Retinal pigment epithelial cell (primary cell): ENCODE results near the gene MIOX.

Experiments used
- DNase-seq: peaks from one replicate; pipeline ENCODE4 v3.0.0-alpha.2; 2010; ENCODE audit warnings: low read depth
- H3K4me3 ChIP-seq: 2 replicates; pipeline ENCODE4 v1.5.1; 2011; ENCODE audit warnings: mild to moderate bottlenecking, low read length, control low read depth, moderate library complexity
- TF ChIP-seq, protein P1 (sequence below): conservative IDR thresholded peaks from 2 replicates; pipeline ENCODE4 v1.5.1; 2011; ENCODE audit warnings: low read depth, low read length, control low read depth, inconsistent platforms

MIOX gene

DNA sequence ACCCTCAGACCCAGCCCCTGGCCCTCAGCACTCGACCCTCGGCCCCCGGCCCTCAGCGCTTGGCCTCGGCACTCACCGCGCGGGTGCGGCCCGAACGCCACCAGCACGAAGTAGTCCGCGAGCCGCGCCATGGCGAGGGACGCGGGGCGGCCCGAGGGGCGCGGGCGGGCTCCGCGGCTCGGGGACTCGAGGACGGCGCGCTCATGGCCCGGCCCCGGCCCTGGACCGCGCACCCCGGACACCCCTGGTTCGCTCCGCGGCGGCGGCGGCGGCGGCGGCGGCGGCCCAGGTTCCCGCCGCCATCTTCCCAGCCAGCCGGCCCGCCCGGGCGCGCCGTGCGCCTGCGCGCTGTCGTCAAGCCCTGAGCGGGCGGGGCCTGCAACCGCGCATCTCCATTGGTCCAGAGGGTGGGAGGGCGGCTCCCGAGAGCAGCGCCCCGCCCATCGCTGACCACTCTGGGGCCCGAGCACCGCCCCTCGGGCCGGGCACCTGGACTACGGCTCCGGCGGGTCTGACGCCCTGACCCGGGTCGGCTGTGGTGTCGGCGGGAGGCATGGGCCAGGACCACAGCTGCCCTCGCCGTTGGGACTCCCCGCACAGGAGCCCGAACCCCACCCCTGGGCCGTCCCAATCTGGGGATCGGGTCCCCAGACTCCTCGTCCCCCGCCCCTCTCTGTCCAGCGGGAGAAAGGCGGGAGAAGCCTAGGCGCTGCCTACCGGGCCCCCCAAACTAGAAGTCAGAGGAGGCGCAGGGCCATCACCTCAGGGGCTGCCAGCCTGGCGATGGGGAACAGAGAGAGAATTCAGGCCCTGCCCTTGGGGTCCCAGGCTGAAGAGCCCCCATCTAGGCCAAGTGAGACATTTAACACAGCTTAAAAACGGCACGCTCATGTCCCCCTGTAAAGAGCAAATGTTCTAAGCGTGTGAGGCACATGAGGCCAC, 11.7 kb upstream of the MIOX start, which contains the start of gene SBF1:
Gene SBF1, minus strand, starts transcription at position 326 of the 942 bp plus-strand sequence. Its CDS starts 195 bp downstream, at position 131.
- H3K4me3 ChIP-seq = peak within 1 kb of the TSS; percentile 63
- DNase-seq = peak; percentile 52
- TF ChIP-seq, protein P1, sequence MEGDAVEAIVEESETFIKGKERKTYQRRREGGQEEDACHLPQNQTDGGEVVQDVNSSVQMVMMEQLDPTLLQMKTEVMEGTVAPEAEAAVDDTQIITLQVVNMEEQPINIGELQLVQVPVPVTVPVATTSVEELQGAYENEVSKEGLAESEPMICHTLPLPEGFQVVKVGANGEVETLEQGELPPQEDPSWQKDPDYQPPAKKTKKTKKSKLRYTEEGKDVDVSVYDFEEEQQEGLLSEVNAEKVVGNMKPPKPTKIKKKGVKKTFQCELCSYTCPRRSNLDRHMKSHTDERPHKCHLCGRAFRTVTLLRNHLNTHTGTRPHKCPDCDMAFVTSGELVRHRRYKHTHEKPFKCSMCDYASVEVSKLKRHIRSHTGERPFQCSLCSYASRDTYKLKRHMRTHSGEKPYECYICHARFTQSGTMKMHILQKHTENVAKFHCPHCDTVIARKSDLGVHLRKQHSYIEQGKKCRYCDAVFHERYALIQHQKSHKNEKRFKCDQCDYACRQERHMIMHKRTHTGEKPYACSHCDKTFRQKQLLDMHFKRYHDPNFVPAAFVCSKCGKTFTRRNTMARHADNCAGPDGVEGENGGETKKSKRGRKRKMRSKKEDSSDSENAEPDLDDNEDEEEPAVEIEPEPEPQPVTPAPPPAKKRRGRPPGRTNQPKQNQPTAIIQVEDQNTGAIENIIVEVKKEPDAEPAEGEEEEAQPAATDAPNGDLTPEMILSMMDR = no peak

DNA sequence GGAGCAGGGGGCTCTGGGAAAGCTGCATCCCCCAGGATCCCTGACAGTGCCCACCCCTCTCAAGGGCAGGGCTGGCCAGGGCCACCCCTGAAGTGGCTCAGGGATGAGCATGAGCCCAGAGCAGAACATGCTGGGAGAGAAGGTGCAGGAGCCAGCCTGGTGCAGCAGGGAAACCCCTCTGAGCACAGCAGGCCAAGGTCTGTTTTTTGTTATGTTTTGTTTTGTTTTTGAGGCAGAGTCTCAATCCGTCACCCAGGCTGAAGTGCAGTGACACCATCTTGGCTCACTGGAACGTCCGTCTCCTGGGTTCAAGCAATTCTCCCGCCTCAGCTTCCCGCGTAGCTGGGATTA, 11.0 kb upstream of the MIOX start:
- H3K4me3 ChIP-seq = no peak overlapping the region
- no peak for DNase-seq
- TF ChIP-seq, protein P1 = no peak

DNA sequence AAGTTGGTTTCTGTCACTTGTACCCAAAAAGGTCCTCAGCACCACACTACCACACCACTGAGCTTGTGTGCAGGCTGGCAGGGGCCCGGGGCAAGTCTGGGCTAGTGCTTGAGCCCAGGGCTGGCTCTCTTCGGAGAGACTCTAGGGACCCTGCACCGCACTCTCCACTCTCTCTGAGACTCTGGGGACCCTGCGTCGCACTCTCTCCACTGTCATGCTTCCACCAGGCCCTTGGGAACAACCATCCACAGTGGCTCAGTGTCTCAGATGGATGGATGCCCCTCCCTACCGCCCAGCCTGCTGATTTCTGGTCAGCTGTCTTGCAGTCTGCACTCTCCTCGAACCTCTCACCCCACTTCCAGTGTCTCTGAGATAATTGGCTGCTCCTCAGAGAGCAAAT, 9.8 kb upstream of the MIOX start:
- TF ChIP-seq, protein P1 = no peak
- no peak for DNase-seq

DNA sequence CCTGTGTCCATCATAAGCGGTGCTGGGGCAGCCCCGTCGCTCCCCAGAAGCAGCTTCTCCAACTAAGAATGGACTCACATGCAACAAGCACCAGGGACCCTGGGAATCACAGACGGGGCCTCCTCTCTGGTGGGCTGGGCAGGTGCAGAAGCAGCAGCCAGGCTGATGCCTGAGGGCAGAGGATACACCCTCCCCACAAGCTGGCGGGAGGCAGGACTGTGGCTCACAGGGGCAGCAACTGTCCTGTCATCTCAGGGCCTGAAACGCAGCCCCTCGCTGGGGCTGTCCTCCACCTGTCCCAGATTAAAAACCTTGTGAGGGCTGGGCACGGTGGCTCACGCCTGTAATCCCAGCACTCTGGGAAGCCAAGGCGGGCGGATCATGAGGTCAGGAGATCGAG, 8.7 kb upstream of the MIOX start:
- TF ChIP-seq, protein P1 = no peak
- no peak for DNase-seq
- H3K4me3 ChIP-seq = no peak overlapping the region

More for the DNA sequence above, 9.8 kb upstream of the MIOX start:
- H3K4me3 ChIP-seq = no peak overlapping the region

DNA sequence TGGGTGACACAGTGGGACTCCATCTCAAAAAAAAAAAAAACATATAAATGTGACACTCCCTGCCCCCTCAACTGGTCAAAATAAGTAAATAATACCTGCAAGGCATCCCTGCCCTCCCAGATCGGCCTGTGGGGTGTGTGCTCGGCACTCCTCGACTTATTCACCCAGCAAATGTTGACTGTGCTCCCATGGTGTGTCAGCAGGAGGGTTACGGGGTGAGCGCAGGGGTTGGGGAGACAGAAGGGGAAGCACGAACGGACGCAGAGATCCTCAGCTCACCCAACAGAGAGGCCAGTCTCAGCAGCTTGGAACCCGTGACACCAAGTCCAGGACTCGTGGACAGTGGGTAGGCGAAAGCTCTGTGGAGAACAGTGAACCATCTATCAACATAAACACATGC, 6.9 kb upstream of the MIOX start:
- no peak for DNase-seq
- no peak overlapping the region for H3K4me3 ChIP-seq
- TF ChIP-seq, protein P1 = no peak

DNA sequence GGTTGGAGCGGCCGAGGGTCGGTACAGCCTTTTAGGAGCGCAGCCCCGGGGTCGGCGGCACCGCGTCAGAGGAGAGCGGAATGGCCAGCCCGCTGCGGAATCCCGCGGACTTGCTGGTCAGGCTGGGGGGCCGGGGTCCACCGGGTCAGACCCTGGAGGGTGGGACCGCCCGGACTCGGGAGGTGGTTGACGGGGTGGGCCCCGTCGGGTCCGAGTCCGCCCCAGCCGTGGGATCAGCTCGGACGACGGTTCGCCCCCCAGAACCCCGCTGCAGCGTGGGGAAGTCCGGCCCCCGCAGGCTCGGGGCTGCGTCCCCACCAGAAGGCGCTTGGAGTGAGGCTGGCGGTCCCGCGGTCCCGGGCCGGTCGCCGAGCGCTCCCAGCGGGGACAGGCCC, 5.6 kb upstream of the MIOX start:
- no peak overlapping the region for H3K4me3 ChIP-seq
- TF ChIP-seq, protein P1 = no peak
- no peak for DNase-seq

DNA sequence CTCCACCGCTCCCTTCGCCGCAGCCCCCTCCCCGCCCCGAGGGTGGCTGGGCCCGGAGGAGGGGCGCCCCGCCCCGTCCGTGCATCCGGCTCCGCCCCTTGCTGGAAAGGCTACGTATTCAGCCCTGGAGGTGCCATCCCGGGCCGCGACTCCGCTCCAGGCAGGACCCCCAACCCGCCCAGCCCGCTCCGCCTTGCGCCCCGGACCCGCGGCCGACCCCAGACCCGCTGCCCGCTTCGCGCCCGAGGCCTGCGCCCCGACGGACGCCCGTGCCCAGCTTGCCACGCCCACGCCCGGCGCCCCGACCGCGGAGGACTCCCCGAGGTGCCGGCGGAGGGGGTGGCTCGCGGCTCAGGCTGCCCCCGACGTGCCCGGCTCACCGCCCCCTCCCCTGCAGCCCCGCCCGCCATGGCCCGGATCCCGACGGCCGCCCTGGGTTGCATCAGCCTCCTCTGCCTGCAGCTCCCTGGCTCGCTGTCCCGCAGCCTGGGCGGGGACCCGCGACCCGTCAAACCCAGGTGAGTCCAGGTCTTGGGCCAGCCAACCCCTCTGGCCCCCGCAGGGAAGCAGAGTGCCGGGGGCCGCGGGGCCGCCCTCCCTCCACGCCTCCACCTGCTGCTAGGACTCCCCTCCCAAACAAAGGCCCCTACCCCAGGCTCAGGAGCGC, 5.1 kb upstream of the MIOX start, which contains the start of gene ADM2:
Gene ADM2, plus strand, starts transcription at position 104 of the 667 bp plus-strand sequence. Its CDS starts 305 bp downstream, at position 409.
- peak within 1 kb of the TSS; percentile 25 for H3K4me3 ChIP-seq
- no peak for DNase-seq
- TF ChIP-seq, protein P1 = no peak
